Ascending aorta (tissue), 2 donors: ENCODE results near the gene CHAT. TPM values are rescaled to one million over a fixed set of nuclear protein-coding genes. Genes with fewer than 3 reads are reported as not detected.
A peak's percentile ranks its signal among the peaks of the same experiment; 100 is the strongest.

ENCODE experiments used
- DNase-seq, 2 donors: peaks; one replicate each; pipeline ENCODE4 v3.0.0-alpha.2; 2019; ENCODE audit warnings: low spot score in 2 of 2
- H3K27ac ChIP-seq, 2 donors: fragments of 200-600 bp; sonication (generic); one replicate each; pipeline ENCODE4 v1.5.1; 2016 to 2017; ENCODE audit warnings: mild to moderate bottlenecking in 1 of 2
- H3K27me3 ChIP-seq: fragments of 200-600 bp; sonication (generic); one replicate; pipeline ENCODE4 v1.5.1; 2017
- H3K36me3 ChIP-seq, 2 donors: fragments of 200-600 bp; sonication (generic); one replicate each; pipeline ENCODE4 v1.5.1; 2016
- H3K4me1 ChIP-seq, 2 donors: fragments of 200-600 bp; sonication (generic); one replicate each; pipeline ENCODE4 v1.5.1; 2016 to 2017; ENCODE audit warnings: mild to moderate bottlenecking in 1 of 2
- H3K4me3 ChIP-seq, 2 donors: fragments of 200-600 bp; sonication (generic); one replicate each; pipeline ENCODE4 v1.5.1; 2016 to 2017; ENCODE audit warnings: mild to moderate bottlenecking in 1 of 2
- H3K9me3 ChIP-seq, 2 donors: fragments of 200-600 bp; sonication (generic); one replicate each; pipeline ENCODE4 v1.5.1; 2016
- intact Hi-C: fragments of 100-400 bp; cut with DNase I; formaldehyde crosslinking; loops from one replicate; pipeline ENCODE4 v1.15.1; 2023
- total RNA-seq: library from RNA; depleted of rRNA; stranded (reverse); fragments of >200 nt; gene quantifications from one replicate; pipeline ENCODE4 v1.1.0, GENCODE V29; 2016
- TF ChIP-seq, protein P1 (sequence below), 3 experiments: fragments of 200-600 bp in 2 of 3; fragments of 450-650 bp in 1 of 3; sonication (generic) in 2 of 3; IDR thresholded peaks; one replicate each; pipeline ENCODE4 v1.5.1; 2016 to 2019; ENCODE audit warnings: antibody characterized with exemption in 3 of 3, mild to moderate bottlenecking in 1 of 3, moderate library complexity in 1 of 3

Gene CHAT
- total RNA-seq, 1 donor from 2014 or later, result not detected

DNA sequence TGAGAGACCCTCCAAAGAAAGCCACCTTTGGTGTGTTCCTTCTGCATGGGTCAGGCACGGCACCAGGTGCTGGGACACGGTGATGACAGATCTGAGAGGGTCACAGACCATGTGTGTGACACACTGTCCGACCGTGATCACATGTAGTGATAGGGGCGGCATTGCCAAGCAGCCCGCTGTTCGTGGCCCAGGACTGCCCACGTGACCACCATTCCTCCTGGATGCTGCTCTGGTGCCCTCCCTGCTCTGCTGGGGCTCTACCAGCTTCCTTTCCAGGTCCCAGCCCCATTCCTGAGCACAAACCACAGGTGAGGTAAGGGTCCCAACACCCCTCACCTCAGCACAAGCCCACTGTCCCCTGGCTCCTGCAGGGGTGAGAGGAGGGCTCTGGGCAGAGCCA lies 13.8 kb upstream of the CHAT start:
- TF ChIP-seq, protein P1, sequence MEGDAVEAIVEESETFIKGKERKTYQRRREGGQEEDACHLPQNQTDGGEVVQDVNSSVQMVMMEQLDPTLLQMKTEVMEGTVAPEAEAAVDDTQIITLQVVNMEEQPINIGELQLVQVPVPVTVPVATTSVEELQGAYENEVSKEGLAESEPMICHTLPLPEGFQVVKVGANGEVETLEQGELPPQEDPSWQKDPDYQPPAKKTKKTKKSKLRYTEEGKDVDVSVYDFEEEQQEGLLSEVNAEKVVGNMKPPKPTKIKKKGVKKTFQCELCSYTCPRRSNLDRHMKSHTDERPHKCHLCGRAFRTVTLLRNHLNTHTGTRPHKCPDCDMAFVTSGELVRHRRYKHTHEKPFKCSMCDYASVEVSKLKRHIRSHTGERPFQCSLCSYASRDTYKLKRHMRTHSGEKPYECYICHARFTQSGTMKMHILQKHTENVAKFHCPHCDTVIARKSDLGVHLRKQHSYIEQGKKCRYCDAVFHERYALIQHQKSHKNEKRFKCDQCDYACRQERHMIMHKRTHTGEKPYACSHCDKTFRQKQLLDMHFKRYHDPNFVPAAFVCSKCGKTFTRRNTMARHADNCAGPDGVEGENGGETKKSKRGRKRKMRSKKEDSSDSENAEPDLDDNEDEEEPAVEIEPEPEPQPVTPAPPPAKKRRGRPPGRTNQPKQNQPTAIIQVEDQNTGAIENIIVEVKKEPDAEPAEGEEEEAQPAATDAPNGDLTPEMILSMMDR (IDR thresholded peaks at IDR 0.05), result no peak
- intact Hi-C loops, result no loop called here

DNA sequence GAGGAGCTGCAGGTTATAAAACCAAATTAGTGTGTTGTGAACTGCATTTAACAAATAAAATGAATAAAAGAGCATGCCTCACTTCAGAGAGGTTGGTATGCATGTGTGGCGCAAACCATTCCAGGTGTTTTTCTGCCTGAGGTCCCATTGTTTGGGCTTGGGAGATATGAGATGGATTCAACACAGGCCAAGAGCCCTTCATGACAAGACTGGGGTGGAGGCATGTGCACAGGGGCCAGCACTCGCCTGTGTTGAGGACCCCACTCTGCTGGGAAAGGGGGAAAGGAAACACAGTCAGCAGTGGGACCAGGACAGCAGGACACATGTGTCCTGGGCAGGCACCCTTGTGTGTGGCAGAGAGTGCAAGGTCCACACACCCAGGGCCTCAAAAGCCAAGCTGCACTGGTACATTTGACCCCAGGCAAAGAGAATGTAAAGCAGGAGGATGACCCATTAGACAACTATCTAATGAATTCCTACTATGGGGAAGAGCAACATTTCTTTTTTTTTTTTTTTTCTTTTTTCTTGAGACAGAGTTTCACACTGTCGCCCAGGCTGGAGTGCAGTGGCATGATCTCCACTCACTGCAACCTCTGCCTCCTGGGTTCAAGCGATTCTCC lies 12.9 kb upstream of the CHAT start:
- peak in 1 of 2 donors; percentile 28 for DNase-seq
- Histone ChIP-seq H3K4me3 (no peak overlapping the region), H3K27ac (no peak overlapping the region), H3K36me3 (no peaks in the 10 kb centered on the region), H3K4me1 (no peaks in the 10 kb centered on the region), H3K27me3 (no peaks in the 10 kb centered on the region), H3K9me3 (no peaks in the 10 kb centered on the region)
- intact Hi-C loops, result no loop called here
- TF ChIP-seq, protein P1 (IDR thresholded peaks at IDR 0.05), result no peak

More for the DNA sequence above, 13.8 kb upstream of the CHAT start:
- DNase-seq, result peak in 1 of 2 donors; percentile 49
- Histone ChIP-seq H3K4me3 (no peak overlapping the region), H3K27ac (no peak overlapping the region), H3K4me1 (no peaks in the 10 kb centered on the region), H3K36me3 (no peaks in the 10 kb centered on the region), H3K9me3 (no peaks in the 10 kb centered on the region), H3K27me3 (no peaks in the 10 kb centered on the region)

DNA sequence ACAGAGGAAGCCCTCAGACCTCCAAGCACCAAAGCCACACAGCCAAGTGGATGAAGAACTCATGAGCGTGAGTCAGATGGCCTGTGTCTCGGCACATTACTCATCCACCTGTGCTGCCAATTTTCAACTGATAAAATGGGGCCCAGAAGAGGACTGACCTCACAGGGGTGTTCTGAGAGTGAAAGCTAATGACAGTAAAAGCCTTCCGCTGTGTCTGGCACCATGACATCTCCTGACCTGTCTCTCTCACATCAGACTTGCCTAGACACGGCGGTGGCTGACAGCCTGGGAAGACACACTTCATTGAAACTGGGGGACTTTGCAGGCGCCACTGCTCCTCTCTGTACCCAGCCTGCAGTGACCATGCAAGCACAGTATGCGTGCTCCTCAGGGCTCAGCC lies 12.0 kb upstream of the CHAT start:
- Histone ChIP-seq H3K36me3 (no peaks in the 10 kb centered on the region), H3K4me1 (no peaks in the 10 kb centered on the region), H3K4me3 (no peak overlapping the region), H3K9me3 (no peaks in the 10 kb centered on the region), H3K27ac (no peak overlapping the region), H3K27me3 (no peaks in the 10 kb centered on the region)
- intact Hi-C loops, result no loop called here
- DNase-seq, result peak in 1 of 2 donors; percentile 51
- TF ChIP-seq, protein P1 (IDR thresholded peaks at IDR 0.05), result no peak

DNA sequence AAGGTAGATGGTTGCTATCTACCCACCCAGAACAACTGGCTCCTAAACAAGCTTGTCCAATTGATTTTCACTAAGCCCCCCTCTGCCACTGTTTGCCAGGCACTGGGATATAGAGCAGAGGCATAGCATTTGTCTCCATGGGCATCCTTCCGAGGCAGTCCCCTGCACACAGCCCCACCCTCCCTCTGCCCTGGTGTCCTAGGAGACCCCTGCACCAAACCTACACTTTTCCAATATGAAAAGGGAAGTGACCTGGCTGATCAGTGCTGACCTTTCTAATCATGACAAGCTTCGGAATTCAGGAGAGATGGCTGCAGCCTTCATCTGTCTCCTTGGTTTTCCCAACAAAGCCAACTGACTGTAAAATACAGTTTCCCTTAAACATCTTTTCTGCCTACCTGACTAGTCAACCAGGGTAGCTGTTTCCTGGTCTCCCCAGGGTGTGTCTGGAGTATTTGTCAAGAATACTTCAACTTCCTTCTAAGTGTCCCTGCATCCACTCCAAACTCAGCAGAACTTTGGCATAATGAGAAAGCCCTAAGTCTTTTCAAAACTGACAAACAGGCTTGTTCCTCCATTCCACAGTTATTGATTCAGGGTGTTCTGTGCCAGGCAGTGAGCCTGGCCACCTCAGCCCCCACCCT lies 11.3 kb upstream of the CHAT start:
- Histone ChIP-seq H3K27ac (no peak overlapping the region), H3K27me3 (no peaks in the 10 kb centered on the region), H3K4me3 (no peak overlapping the region), H3K9me3 (no peaks in the 10 kb centered on the region), H3K36me3 (no peaks in the 10 kb centered on the region), H3K4me1 (no peaks in the 10 kb centered on the region)
- TF ChIP-seq, protein P1 (IDR thresholded peaks at IDR 0.05), result no peak
- intact Hi-C loops, result no loop called here
- DNase-seq, result no peak

DNA sequence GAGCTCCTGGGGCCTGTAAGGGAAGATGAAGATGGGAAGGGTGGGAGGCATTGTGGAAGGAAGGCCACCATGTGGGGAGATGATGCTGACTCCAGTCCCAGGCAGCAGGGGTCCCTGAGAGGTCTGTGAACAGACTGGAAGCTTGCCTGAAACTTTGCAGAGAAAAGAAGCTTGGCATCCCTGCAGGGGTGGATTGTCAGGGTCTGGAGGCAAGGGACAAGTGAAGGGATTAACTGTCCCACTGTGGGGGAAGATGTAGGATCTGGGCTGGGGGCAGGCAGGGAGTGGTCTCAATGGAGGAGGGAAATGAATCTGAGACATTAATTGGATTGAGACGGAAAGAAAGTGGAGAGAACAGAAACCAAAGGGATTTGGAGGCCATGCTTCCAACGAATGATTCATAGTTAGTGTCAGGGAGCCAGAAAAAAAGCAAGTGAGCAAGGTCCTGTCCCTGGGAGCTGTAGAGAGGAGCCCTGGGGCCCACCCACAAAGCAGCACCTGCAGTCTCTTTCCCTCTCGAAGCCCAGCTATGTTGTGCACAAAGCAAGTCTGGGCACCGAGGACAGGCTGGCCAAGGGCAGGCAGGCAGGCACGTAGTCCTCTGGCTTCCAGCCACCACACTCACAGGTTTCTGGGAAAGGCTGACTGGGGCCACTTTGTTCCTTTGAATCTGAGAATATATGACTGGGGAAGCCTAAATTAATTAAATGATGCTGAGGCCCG lies 8.5 kb upstream of the CHAT start:
- Histone ChIP-seq H3K36me3 (no peaks in the 10 kb centered on the region), H3K4me3 (no peak overlapping the region), H3K27ac (no peak overlapping the region), H3K27me3 (peaks cover 10% of the 10 kb centered on the region), H3K4me1 (peaks cover 0 to 1% of the 10 kb centered on the region in 2 donors), H3K9me3 (no peaks in the 10 kb centered on the region)
- peak in 1 of 2 donors; percentile 52 for DNase-seq
- intact Hi-C loops, result no loop called here
- TF ChIP-seq, protein P1 (IDR thresholded peaks at IDR 0.05), result no peak
